ENCODE measurements around the gene GZMA.

- TF ChIP-seq CTCF (conservative IDR thresholded peaks at IDR 0.05 in 1 of 2, IDR thresholded peaks at IDR 0.05 in 1 of 2; ENCODE audit: extremely low read depth in 1 of 2, insufficient read depth in 1 of 2, low read depth in 1 of 2, low read length in 2 of 2), result no peak
- TF ChIP-seq EZH2 (IDR thresholded peaks at IDR 0.05; ENCODE audit: borderline replicate concordance, low read length), result no peak
Measured at GRCh38 chr5:55134053-55134722, 31.7 kb downstream of the GZMA start.
